Stimulated activated CD4-positive, alpha-beta T cell treated with anti-CD3 and anti-CD28 coated beads, Interleukin-12 subunit alpha, Interleukin-12 subunit beta, amount 100 ng/mL, for 24 hours (primary cell): Measurements from ENCODE around the gene ZC2HC1B.

Experiments
- DNase-seq, 2 experiments: peaks; one replicate each; pipeline ENCODE4 v3.0.0-alpha.2; 2020; ENCODE audit warnings: low read depth in 2 of 2

Gene ZC2HC1B

DNA sequence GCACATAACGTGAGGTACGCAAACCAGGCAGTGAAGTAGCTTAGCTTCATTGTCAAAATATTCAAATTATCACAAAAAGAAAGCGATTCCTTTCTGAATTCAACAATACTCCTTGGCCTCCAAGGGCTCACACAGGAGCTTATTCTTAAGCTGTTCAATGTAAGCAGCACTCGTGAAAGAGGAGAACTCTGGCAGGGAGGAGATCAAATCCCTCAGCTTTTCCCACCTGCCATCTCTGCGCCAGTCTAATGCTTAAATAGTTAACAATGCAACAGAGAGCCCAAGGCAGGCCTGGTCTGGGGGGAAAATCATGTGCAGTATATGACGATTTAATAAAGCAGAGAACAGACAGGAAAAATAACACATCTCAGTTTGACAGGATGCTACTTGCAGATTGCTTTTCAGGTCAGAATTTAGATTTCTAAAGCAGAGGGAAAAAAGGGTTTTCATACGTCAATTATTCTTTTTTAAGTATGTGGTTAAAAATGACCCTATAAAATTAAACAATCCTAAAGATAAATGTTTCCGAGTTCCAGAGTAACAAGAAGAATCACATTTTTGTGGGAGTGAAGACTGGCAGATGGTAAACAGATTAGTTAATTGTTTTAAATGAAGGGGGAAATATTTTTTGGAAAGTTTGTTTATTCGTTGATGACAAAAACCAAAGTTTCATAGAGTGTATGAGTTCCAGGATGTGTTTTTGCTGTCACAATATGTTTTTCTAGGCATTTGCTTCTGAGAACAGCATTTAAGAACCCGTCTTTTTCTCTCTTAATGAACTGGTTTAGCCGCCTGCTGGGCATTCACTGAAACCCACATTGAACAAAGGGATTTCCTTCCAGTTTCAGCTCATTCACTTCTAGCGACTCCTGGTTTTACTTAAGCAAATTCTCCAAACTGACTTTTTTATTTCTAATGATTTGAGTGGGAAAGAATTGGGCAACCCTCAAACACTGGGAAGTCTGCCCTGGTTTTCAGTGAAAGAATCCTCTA lies 97.9 kb downstream of the ZC2HC1B start:
- DNase-seq, result no peak

DNA sequence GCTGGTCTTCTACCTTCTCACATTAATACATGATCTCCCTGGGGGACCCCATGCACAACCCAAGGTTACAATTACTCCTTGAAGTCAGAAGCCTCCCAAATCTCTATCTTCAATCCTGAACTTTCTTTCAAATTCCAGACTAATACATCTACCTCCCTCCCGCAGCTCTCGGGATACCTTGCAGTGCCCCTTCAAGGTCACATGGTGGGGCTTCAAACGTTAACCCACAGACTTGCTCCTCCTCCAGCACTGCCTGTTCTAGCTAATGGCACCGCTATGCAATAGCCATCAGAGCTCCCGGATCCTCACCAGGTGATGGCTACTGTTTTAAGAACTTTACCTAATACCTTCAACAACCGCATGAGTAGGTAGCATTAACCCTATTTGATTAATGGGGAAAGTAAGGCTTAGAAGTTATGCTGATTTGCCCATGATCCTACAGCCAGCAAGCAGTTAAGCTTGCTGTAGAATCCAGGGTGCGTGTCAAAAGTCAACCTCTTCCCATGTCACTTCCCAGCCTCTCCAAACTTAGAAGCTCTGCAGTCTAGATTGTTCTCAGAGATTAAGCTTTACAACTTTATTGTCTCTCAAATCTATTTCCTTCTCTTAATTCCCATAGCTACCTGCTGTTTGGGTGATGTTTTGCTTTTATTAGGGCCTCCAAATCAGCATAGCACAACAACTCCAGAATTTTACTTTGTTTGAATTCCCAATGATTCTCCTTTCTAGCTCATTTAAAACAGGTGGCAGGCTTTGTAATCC lies 99.1 kb downstream of the ZC2HC1B start:
- no peak for DNase-seq

DNA sequence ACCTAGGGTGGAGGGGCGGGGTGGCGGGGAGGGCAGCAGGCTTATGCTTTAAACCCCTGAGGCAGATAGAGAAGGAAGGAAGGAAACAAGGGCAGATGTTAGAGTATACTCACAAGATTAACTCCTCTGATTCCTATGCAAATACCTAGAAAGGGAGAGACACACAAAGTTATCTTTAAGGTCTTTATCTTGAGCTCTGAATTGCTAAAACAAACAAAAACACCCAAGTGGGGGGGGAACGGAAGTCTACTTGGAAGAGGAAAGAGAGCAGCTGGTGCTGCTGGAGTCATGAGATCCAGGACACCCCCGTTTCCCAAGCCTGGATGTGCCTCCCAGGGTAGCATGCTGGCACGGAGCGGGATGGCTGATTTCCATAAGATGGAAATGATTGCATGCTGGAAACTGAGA lies 100.4 kb downstream of the ZC2HC1B start:
- DNase-seq, result no peak

DNA sequence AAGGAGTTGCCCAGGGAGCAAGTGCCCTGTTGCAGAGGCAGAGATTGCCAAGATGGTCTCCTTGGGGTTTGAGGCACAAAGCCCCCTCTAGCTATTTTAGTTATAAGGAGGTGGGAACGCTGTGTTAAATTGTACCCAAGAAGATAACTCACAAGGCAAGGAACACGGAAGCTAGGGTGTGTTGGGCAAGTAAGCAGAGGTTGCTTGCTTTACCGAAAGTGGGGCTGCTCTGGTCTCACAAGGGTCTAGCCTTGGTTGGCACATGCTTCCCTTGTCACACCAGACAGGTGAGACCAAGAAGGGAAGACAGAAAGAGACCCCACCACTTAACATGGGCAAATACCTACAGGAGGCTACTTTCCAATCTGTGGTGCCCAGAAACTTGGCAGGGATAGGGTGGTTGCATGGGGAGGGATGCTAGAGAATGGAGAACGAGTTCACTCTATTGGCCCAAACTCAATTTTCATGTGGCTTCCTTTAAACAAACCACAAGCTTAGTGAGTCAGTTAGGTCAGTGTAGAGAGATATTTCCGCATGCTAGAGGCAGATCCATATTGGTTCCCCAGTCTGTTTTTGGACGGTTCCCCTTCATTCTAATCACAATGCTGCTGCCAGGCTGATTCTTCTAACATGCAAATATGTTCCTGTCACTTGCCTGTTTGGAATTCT lies 101.4 kb downstream of the ZC2HC1B start:
- DNase-seq, result no peak

DNA sequence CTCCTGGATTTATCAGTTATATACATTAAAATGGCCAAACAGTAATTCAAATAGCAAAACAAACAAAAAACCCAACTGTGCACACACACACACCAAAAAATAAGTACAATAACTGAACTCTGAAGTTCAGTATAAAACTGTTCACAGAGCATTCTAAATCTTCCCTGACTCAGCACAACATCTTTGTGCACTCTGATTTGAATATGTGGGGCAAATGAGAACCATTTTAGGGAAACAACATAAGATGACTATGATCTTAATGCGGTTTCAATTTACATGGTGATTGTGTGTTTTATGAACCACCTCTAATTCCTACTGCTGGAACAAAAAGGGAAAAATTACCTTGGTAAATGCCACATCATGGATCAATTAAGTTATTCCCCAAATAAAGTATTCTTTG lies 102.0 kb downstream of the ZC2HC1B start:
- no peak for DNase-seq

DNA sequence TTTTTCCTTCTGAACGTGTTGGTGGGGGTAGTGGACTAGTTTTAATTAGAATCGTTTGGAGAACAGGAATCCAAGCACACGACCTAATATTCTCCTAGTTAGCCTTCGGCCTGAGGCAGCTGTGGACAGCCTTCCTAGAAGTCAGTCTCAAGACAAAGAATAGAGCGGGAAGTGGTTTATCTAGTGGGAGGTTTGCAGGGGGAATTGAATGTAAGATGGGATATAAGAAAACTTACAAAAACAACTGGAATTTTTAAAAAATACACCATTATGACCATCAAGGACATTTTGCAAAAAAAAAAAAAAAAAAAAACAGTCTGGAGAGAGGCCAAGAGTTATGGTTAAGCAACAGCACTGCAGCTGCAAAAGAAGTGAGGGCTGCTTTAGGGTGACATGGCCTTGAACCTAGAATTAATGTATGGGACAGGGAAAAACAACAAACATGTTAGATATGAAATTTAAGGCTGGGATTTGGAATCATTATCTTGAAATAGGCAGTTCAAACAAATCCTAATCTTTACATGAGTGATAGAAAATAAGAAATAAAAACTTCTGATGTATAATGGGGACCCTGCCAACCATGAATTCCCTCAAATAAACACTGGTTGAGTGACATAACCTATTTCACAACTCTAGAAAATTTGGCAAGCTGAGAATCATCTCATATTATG lies 103.6 kb downstream of the ZC2HC1B start:
- no peak for DNase-seq

DNA sequence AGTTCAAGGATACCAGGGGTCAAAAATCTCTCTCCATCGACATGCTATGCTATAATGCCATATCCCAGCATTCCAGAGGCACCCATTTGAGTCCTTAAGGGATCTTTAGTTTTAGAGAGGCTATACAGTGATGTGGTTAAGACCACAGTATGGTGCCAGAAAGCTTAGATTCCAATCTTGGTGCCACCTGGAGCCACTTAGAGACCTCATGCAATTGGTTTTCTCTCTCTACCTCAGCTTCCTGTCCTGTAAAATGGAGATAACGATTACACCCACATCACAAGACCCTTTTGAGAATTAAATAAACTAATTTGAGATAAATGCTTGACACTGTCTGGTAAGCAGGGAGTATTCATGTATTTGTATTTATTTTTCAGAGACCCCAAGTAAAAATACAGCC lies 104.8 kb downstream of the ZC2HC1B start:
- DNase-seq, result no peak

DNA sequence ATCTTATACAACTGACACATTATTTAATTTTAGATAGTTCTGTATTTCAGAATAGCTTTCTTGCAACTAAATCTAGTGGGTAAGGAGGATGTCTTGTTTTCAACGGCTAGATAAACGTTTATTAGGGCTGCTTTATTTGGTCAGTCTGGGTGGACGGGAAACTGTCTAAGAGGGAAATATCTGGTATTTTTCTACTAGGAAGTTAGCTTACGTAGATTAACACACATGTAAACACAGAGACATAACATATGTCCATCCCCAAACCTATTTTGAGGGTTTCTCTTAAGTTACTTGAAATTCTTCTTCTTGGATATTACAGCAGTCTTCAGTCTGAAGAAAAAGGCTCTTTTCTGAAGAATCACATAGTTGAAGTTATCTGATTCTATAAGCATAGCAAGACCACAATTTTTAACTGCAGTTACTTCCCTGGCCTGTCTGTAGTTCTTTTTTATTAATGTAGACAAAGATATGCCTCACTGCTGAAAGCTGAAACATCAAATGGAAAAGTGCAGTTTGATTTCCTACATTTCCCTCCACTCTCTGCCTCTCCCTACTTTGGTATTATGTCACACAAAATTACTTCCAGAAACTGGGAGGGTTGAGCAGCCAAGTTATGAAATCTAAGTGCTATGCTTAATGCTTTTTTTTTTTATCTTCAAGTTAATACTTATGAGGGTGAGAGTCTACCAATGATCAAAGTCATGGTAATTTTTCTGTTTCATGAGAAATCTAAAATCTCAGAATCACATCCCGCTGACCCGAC lies 106.4 kb downstream of the ZC2HC1B start:
- no peak for DNase-seq

DNA sequence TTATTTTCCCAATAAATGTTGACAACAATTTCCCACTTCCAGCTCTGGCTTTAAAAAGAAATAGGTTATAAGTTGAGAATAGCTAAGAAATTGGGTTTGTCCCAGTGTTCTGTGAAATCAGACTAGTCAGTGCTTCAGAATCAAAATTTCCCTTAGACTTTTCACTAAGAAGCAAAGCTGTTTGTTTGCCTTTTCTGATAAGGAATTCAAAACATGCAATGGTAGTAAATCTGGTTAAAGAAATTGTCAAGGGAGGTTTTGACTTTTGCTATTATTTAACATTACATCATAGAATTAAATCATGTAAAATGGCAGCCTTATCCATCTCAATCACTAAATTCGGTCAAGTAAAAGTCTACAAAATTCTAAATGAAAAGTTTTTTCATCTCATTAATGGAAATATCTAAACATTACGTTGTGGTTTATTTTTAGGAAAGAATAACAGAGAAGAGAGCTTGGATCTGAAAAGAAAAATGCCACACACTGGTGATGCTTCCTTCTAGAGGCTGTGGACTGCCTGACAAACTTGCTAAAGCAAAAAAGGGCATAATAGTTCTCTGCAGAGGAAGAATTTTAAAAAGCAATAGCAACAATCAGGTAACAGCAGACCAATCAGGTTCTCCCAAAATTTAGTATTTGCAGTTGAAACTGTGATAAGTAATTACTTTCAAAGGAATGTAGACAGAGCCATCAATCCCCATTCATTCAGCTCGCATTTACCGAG lies 107.4 kb downstream of the ZC2HC1B start:
- DNase-seq, result no peak

DNA sequence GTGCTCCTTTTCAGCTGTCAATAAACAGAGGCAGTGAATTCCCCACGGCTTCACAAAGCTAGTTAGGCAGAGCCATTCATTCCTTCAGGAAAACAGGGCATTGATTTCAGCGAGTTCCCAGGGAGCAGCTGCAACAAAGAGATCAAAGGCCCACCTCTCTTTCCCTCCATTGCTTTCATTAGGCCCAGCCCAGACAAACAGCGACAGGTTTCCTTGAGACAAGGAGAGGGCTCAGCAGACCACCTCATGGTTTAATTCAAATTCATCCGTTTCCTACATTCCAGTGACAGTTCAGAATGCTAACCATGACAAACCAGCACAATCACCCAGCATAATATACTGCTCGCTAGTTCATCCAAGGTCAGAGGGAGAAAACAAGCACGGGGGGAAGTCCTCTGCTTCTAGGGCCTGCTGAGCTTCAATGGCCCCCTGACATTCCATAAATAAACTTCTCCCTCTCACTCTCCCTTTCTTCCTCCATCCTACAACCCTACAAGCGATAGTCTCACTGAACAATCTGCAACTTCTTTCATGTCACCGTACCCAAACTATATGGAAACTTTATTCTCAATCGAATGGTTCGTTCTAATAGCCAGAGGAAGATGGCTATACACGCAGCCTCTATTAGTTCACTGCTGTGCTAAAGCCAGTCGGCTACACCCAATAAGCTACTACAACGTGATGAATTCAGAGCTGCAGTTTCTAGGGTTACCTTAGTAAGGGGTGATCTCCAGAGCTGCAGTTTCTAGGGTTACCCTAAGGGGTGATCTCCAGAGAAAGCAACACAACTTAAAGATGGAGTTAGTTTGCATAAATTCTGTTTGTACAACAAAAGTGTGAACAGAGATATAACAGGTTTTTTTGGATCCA lies 109.1 kb downstream of the ZC2HC1B start:
- DNase-seq, result no peak

DNA sequence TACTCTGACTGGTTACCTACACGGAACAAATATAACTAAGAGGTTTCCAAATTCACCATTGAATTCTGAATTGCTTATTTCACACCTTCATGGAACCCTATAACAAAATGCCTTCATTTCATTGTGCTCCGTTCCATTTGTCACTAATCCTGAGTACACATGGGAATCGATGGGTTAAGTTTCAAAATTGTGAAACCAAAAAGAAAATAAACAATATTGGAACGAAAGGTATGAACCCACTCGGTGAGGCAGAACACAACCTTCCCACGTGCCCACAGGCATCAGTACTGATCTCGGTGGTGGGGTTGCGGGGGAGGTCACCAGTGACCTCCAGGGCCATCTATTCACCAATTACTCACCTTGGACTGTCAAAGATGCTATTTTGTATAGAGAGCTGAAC lies 109.8 kb downstream of the ZC2HC1B start:
- no peak for DNase-seq

DNA sequence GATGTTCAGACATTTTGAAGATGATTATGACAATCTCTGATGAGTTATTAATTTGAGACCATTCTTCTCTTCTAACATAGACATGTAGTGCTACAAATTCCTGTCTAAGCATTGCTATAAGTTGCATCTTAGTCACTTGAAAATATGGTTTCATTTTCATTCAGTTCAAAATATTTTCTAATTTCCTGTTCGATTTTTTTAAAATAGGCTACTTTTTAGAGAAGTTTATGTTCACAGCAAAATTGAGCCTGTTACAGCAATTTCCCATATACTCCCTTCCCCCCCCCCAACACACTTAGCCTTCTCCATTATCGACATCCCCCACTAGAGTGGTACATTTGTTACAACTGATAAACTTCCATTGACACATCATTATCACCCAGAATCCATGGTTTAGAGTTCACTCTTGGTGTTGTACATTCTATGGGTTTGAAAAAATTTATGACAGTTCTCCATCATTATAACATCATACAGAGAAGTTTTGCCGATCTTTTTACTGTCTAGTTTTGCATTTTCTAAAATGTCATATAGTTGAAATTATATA lies 112.6 kb downstream of the ZC2HC1B start:
- DNase-seq, result no peak

DNA sequence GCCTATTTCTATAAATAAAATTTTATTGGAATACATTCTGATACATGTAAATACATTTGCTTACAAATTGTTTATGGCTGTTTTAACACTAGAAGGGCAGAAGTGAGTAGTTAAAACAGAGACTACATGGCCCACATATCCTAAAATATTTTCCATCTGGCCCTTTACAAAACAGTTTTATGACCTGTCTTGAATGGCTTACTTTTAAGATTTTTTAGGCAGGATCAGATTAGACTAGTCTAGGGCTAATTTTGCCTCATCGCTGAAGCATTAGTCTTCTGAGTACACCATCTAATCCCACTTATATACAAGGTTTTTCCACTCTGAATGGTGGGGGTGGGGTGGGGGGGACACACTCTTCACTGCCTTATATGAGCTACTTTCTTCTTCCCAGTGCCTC lies 116.6 kb downstream of the ZC2HC1B start:
- DNase-seq, result no peak

DNA sequence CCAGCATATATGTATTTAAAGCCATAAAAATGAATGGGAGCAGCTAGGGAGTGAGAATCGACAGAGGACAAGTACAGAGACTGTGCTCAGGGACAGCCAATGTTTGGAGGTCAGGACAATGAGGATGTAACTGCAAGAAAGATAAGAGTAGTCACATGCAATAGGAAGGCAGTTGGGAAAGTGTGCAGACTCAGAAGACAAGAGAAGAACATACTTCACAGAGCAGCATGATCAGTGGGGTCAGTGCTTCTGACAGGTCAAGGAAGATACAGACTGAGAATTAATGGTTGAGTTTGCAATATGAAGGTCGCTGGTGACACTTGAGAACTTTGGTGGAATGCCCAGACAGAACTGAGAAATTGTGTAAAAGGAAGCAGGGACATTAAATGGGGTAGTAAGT lies 118.7 kb downstream of the ZC2HC1B start:
- DNase-seq, result no peak

DNA sequence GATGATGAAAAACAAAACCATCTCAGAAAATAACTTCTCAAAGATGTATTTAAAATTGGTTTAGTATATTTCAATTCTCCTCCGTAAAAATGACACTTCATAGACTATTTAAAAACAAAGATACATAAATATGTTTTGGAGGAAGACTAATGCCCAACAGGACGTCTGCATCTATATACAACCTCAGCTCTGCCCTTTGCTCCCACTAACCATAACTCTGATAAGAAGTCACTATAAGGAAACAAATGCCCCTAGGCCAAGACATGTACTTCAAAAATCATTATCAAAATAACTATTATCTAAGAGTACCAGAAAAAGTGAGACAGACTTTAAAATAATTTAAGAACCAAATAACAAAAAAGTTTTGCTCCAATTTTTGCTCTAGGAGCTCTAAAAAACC lies 120.4 kb downstream of the ZC2HC1B start:
- no peak for DNase-seq

DNA sequence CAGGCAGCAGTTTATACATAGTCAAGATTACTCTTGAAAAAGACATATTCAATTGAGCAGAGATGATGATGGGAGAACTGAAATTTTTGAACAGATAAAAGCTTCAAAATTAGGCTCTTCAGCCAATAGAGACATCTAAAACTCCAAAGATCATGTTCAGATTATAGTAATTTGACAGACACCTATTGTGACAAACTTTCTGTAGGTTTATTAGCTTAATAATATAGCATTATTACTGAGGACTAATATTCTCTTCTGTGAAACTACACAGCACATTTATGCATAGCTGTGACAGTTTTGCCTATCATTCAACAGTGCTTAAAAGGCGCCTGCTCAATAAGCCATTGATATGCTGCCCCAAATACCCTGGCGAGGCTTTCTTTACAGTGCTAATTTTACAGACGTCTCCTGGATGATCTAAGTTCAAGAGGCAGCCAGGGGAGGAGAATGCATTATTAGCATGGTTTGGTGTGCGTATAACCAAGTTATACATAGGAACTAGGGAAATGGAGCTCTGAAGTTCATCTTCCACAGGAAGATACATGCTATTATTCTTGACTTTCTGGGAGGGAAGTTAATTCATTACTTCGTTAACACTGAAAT lies 122.3 kb downstream of the ZC2HC1B start:
- DNase-seq, result no peak
